ENCODE measurements around the gene ONECUT1.
A peak's percentile ranks its signal among the peaks of the same experiment; 100 is the strongest.
"Not testable (repeated sequence)": the region's sequence is repeated elsewhere in the genome, so short reads cannot be mapped to it uniquely, and the experiment has no call there.

ONECUT1 gene

DNA sequence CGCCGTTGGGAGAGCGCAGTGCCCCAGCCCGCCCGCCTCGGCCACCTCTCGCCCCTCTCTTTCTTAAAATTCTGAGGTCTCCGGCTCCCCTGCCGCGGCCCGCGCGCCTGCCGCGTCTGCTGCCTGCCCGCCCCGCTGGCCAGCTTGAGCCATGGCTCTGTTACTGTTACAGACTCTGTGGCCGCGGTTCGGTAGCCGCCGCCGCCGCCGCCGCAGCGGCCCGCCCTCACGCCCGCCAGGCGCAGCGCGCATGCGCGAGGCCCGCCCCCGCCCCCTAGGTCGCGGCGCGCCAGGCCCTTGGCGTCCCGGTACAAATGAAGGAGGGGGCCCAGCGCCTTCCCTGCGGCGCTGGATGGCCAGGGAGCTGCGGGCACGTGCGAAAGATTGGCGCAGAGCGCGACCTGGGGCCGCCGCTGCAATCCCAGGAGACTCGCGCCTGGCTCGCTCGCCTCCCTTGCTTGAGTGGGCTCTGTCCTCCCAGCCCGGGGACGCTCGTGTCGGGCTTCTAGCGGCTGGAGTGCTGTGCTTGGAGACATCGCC, at the start of gene ONECUT1:
ONECUT1 (minus strand) TSS at position 168 of the 540 bp plus-strand sequence. CDS start 452 bp downstream, outside the sequence.
- peak; percentile 35 for DNase-seq (ENCODE audit: low spot score)

DNA sequence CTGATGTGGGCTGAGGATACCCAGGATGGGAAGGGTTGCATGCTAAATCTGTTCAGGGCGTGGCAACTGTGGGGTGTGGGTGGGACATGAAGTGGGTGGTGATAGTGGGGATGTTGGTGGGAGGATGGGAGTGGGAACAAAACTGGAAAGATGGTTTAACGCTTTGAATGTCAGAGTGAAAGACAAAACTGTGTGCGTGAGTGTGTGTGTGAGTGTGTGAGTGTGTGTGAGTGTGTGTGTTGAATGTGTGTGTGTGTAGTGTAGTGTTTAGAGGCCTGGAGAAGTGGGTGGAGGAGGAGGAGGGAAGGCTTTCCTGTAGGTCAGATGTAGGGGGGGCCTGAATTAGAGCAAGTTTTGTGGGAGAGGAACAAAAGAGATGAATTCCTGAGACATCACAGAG, 44.2 kb upstream of the ONECUT1 start:
- no peak for DNase-seq (ENCODE audit: low spot score)

DNA sequence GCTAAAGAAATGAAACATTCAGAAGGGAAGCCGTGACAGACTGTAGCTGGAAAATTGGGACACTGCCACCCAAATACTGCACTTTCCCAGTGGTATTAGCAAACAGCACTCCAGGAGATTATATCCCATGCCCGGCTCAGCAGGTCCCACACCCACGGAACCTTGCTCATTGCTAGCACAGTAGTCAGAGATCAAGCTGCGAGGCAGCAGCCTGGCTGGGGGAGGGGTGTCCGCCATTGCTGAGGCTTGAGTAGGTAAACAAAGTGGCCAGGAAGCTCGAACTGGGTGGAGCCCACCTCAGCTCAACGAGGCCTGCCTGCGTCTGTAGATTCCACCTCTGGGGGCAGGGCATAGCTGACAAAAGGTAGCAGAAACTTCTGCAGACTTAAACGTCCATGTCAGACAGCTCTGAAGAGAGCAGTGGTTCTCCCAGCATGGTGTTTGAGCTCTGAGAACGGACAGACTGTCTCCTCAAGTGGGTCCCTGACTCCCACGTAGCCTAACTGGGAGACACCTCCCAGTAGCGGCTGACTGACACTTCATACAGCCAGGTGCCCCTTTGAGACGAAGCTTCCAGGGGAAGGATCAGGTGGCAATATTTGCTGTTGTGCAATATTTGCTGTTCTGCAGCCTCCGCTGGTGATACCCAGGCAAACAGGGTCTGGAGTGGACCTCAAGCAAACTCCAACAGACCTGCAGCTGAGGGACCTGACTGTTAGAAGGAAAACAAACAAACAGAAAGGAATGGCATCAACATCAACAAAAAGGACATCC, 34.2 kb upstream of the ONECUT1 start:
- not testable (repeated sequence) for DNase-seq (ENCODE audit: low spot score)

DNA sequence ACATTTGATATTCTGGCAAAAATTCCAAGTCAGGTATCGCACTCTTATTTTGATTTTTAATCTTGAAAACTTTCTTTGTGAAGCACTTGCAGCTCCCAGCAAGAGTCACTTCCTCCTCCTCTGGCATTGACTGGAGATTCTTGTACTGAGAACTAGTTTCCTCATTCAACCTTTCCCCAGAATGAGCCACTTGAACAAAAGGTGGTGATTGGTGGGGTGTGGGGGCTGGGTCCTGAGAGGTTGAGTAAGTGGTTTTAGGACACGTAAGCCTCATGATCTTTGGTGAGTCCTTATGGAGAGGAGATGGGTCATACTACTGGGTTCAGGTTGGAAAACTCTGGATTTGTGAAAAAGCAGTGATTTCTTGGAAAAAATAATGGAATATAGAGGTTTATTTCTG, 32.3 kb upstream of the ONECUT1 start:
- no peak for DNase-seq (ENCODE audit: low spot score)

DNA sequence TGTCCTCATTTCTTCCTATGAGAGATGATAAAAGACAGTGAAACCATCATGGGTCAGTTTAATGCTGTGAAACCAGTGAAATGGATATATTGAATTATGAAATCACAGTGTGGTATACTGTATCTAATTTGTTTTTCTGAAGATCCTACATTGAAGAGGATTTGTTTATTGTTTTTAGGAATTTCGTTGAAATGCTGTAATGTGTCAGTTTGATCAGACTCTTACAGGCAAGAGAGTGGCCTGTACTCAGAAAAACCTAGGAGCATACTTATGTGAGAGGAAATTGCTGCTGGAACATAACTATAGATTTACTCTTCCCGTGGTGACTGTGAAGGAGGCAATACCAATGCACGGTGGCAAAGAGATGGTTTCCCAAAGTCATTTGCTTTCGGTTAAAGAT, 29.1 kb upstream of the ONECUT1 start:
- no peak for DNase-seq (ENCODE audit: low spot score)

DNA sequence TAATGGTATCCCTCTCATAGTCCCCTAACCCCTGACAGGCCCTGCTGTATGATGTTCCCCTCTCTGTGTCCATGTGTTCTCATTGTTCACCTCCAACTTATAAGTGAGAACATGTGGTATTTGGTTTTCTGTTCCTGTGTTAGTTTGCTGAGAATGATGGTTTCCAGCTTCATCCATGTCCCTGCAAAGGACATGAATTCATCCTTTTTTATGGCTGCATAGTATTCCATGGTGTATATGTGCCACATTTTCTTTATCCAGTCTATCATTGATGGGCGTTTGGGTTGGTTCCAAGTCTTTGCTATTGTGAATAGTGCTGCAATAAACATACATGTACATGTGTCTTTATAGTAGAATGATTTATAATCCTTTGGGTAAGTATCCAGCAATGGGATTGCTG, 25.8 kb upstream of the ONECUT1 start:
- DNase-seq (ENCODE audit: low spot score) = not testable (repeated sequence)

DNA sequence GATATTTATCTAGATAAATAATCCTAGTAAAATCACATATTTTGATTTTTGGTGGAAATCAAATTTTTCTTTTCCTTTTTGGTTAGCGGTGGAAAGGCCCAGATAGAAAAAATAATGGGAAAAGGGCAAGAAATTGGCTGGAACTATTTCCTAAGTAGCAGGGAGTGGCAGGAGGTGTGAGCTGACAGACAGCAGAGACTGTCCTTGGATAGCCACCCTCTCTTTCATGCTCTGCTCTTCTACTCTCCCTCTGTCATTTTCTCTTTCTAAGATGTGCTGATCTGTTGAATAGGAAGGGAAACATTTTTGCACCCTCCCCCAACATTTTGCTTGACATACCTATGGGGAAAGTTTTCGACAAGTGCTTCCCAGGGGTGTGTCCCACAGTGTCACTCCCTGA, 18.9 kb upstream of the ONECUT1 start:
- no peak for DNase-seq (ENCODE audit: low spot score)

DNA sequence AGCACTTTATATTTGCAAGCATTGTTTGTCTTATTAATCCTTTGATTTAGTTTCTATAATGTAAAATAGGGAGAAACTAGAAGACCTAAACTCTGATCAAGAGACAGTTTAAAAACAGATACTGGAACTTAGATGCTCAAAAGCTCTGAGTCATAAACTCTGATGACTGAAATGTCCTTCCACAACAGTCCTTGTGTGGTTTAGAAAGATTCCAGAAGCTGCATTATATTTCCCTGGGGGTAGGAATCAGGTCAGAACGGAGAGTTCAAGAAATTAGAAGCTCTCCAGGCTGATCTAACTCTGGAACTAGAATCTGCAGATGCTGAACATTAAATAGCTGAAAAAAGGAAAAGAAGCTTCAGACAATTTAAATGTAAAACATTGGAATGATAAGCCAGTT, 18.3 kb upstream of the ONECUT1 start:
- no peak for DNase-seq (ENCODE audit: low spot score)

DNA sequence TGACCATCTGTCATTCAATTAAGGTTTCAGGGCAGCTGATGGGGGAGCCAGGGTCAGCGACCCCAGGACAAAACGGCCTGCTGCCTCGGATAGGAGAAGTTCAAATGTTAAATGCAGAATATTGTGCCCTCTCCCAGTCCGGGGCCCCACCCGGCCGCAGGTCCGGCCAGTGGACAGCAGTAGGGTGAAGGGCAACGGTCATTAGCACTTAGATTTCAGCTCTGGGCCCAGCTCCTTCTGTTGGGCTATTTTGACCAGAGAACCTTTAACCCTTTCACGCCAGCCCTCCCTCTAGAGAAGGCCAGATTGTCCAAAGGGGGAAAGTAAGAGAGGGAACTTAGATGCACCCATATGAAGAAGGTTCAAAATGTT, 16.1 kb upstream of the ONECUT1 start:
- no peak for DNase-seq (ENCODE audit: low spot score)

DNA sequence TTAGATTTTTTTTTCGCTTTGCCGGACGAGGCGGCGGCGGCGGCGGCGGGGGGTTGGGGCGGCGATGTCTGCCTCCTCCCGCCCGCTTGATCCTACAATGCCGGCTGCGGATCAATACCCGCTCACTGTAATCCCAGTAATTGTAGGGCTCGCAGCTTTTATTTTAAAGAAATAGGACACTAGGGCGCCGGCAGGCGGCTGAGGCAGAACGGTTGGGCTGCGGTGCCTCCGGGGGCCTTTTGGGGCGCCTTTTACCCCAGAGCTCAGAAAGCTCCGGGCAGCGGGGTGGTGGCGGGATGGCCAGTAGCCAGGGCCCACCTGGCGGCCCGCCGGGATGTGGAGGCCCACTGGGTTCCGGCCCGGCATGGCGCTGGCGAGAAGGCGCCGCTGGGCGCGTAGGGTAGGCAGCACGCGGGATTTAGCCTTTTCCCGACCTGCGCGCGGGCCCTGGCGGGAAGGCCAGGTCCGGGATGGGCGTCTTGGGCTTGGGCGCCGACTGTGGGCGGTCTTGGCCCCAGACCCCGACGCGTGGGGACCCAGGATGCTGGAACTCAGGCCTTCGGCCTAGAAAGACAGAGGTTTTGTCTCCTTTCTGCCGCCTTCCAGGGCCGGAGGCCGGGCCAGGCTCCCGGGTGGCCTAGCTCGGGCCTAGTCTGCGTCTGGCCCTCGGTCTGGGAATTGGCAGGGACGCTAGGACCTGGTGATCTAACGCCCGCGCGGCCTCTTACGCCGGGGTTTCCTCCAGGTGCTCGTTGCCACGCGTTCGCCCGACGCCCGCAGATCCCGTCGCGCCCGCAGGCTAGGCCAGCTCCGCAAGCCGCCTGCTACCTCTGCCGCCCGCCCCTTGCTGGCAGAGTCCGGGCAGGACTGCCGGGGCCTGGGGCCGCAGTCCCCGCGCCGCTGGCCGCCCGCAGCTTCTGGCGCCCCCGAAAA, 15.5 kb upstream of the ONECUT1 start:
- DNase-seq (ENCODE audit: low spot score) = no peak

DNA sequence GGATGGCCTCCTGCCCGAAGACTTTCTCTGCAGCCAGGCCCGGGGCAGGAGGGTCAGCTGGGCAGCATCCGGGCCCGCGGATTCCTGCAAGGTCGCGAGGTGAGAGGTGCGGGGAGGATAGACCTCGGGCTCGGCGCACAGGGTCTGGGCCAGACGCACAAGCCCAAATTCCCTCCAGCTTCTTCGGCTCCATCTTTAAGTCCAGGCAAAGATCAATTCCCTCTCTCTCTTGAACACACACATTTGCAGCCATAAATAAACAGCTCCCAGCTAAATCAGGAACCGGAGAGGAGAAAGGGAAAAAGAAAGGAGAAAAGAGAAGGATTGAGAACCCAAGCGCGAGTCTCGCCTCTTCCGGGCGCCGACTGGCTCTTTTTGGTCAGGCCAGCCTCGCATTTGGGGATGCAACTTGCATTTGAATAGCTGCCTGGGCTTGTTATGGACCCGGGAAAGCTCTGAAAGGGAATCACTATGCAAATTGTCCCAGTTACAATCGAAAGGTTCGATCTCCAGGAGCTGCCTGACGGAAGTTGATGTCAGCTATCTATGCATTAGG, 14.5 kb upstream of the ONECUT1 start:
- DNase-seq (ENCODE audit: low spot score) = no peak

DNA sequence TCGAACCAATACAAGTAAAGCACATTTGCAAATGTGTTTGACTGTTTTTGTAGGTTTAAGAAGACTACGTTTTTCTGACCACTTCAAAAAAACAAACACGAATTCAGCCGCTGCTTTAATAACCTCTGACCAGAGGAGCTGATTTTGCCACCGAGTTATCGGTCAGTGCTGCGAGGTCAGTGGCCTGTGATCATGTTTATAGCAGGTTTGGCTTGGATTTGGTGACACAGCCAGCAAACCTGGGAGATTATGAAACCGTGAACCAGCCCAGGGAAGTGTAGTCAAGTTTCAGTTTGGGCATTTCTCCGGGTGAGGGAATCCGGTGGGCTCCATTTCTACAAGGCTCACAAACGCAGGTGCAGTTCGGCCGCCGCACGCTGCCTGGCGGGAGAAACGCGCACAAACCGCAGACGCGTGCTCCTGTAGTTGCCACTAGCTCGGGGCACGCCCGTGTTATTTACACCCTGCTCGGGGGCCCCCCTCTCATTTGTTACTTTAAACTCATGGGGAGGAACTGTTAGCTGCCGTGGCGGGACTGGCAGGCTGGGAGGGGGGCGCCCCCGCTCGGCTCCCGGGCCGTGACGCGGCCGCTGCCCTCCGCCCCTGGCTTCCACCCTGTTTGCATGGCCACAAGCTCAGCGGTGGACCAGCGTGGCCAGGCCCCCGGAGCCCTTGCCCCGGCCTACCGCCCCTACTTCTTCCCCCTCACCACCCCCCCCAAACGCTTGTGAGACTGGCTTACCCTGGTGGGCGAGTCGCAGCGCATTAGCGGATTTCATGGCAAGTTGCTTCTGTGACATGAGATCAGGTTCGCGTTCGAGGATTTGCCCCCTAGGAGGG, 13.6 kb upstream of the ONECUT1 start:
- DNase-seq (ENCODE audit: low spot score) = no peak

DNA sequence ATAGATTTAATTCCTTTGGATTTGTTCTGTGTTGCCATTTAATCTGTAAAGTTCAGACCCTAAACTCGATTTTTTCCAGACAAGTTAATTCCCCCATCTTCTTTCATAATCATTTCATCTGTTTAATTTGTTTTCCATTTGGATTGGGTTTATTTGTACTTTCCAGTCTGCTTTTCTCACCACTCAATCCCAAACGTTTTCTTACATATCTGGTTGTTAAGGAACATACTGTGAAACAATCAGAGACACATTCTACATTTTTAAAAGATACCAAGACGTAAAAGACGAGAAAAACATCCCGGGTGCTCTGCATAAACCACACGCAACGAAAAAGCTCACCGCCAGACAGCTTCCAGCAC, 13.0 kb upstream of the ONECUT1 start:
- DNase-seq (ENCODE audit: low spot score) = no peak

DNA sequence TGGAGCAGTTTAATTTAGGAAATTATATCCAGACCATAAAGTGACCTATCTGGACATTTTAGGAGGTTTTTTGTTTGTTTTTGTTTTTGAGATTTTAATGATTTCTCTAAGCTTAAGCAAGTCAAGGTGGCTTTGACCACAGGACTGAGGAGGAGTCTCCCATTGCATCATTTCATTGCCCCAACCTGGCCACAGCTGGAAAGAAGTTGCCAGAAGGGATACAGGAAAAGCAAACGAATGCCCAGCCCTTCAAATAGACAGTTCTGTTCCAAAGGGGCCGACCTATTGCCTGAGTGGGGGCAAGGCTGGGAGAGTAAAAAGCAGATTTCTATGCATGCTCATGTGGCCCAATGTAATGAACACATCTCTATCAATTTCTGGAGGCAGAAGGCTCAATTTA, 12.0 kb upstream of the ONECUT1 start:
- no peak for DNase-seq (ENCODE audit: low spot score)

DNA sequence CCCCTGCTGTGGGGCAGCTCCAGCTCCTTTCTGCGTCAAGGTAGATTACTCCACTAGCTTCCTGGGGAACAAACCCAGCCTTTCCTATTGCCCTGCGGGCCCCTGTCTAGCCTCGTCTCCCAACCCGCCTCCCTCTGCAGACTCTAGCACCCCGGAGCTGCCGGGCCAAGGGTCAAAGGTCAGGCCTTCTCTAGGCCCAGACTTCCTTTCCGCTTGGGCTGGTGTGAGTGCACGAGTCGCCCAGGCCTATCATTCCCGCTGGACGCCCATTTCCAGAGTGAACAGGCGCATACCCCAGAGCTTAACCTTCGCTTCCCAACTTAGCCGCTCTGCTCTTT, 11.6 kb upstream of the ONECUT1 start:
- no peak for DNase-seq (ENCODE audit: low spot score)

DNA sequence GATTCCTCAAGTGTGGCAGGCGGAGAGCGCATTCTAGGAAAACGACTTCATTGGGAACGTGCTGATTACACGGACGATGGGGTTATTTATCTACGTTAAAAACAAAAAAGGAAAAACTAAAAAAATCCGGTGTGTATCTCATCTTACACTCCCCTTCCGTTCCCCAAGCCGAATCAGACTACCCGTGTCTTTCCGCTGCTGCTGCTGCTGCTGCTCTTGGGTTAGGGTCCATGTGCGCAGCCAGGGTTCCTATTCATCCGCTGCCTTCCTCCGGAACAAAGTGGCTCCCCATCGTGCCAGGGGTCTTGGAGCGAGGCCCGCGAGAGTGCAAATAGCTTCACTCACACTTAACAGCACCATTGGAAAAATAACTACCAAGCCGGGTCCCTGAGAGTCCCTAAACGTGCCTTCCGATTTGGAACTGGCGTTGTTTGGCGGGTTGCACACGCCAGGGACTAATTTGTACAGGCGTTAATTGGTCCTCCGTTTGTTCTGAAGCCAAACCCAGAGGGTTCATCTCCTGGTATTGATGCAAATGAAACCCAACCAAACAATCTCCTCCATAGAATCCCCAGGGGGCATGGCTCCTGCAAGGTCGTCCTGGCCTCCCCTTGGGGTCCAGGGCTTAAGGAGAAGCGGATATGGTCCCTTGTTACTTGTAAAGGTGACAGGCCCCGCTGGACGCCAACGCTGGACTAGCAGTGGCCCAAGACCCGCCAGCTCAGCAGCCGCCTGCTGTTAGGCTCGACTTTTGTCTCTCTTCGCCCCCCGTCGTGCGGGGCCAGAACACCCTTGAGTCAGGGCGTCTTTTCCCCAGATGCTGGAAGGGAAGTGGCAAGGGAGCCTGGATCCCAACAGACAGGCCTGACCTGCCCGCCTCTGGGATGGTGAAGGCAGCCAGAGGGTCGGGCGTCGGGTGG, 11.0 kb upstream of the ONECUT1 start:
- DNase-seq (ENCODE audit: low spot score) = no peak

DNA sequence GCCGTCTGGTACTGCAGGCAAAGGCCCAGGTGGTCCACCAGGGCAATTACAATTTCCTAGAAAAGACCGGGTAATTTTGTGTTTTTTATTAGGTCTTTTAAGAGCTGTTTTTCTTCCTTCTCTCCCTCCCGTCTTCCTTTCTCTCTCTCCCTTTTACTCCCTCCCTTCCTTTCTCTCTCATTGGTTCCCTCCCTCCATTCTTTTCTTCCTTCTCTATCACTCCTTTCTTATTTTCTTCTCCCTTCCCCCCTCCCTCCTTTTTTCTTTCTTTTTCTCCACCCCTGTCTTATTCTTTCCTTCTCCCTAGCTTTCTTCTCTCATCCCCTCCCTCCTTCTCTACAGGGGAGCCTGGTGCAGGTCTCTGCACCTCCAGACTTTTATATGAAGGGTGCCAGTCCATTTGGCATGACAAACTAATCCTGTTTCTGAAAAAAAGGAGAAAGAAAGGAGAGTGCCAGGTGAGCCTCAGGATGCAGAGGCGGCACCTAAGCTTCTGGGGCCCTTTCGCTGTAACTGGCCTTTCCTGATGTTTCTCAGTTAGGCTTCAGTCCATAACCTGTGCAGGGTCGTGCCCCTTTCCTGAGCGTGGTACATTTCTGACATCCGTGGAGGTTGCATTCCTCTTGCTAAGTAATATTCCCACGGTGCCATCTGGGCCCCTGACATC, 9.1 kb upstream of the ONECUT1 start:
- DNase-seq (ENCODE audit: low spot score) = no peak

DNA sequence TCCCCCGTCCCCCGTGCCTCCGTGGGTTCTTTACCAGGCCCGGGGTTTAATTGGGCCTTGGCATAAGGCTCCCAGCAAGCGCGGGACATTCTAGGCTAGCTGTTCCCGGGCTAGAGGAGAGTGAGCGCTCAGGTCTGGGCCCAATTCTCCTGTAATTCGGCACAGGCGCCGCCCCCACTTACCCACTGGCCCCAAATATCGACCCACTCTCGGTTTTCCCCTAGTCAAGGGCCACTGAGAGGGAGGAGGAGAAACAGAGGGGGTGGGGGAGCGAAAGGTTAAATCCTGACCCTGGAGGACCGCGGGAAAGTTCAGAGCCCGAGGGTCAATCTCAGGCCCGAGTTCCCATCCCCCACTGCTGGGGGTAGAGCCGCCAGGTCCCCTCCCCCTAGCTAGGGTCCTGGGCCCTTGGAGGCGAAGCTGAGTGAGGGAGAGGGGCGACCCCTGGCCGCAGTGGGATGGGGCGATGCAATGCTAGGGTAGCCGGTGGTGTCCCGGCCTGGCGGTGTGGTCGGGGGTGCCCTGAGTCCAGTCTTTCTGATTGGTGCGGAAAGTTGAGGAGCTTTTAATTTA, 8.5 kb upstream of the ONECUT1 start:
- DNase-seq (ENCODE audit: low spot score) = no peak

DNA sequence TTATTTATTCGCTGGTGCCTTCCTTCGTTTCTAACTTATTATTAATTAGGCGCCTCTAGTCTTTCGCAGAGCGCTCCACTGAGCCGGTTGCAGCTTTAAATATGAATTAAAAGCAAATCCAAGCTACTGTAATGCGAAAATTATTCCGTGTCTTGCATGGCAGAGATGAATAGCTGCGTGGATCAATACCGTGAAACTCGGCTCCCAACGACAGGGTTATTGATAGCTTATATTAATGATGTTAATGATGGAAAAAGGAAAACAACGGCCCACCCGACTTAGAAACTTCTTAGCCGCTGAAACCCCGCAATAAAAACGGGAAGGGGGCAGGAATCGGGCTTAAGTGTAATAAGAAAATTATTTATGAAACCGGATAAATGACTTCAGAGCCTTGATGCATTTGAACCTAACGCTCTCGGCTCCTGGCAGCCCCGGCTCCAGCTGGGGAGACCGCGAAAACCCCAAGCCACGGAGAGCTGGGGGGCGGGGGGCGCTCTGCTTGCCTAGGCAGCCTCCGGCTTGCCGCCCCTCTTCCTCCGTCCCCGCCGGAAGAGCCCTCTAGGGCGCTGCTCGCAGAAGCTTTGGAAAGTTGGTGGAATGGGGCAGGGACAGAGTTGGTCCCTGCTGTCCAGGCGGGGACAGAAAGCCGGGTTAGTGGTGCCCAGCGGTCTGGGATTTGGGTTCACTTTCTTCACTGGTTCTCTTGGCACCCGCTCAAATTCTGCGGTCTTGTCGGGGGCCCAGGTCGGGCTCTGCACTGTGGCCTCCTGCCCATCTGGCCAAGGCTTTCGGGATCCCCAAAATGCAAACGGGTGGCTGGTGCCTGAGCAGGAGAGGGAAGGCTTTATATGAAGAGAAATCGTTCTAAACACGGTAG, 7.7 kb upstream of the ONECUT1 start:
- DNase-seq (ENCODE audit: low spot score) = no peak

Data from globus pallidus (tissue), 1 donor.